ENCODE data around the gene C20orf202. TPM values are rescaled to one million over a fixed set of nuclear protein-coding genes. Genes with fewer than 3 reads are reported as not detected.

C20orf202 gene
- polyA plus RNA-seq, 1 of the 3 experiments (the other 2 are of a cell fraction): not detected

DNA sequence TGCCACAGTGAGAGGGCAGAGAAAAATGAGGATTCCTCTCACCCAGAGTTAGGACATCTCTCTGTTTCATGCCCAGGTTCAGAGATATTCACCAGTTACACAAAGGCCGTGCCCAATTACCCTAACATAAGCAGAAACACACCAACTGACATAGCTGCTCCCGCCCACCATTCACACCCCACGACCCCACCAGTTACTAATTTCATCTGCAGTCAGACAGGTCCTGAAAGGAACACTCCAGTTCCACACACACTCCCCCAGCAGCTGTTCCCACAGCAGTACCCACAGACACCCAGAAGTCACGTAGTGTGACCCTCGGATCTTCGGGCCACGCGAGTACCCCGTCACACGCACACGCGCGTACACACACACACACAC lies 19.0 kb upstream of the C20orf202 start (continued):
- no peak for TF ChIP-seq REST (IDR thresholded peaks at IDR 0.05; ENCODE audit: low read depth, low read length)

DNA sequence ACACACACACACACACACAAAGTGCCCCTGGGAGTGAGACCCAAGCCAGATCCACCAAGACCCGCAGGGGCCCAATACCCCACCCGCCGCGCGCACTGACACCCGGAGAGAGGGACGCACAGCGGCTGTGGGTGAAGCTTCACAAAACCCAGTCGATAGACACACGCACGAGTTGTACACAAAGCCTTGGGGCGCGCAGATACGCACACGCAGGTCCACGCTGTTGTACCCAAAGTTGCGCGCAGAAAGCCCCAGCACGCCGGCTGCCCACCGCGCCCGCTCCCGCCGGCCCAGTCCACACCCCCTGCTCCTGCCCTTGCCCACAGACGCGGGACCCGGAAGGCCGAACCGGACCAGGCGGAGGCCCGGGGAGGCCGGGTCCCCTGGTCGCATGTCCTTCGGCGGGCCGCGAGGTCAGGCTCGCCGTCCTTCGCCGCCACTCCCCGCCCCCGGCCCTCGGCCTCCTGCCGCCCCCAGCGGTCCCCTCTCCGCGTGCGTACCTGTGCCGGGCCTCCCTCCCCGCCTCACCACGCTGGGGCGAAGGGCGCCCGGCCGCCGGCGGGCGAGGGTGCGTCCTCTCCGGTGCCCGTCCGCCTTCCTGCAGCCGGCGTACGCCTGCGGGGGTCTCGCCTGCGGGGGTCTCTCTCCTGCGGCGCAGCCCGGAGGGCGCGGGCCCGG lies 18.5 kb upstream of the C20orf202 start, which contains the start of gene TMEM74B:
TMEM74B (minus strand) TSS at position 344 of the 678 bp plus-strand sequence. CDS start 1,180 bp downstream, outside the sequence.
- H3K4me3 ChIP-seq (ENCODE audit: low read depth in 2 of 2, low read length in 1 of 2): peak within 1 kb of the TSS; percentile 48 to 50; a peak in 3 of 4 replicates
- H3K9ac ChIP-seq: no peak within 1 kb of the TSS
- 36% methylated on average over 15 of the region's 76 CpGs for WGBS (ENCODE audit: low lambda C conversion rate)
- no peak for TF ChIP-seq USF1 (IDR thresholded peaks at IDR 0.05; ENCODE audit: borderline replicate concordance, low read depth)
- TF ChIP-seq, protein P1, sequence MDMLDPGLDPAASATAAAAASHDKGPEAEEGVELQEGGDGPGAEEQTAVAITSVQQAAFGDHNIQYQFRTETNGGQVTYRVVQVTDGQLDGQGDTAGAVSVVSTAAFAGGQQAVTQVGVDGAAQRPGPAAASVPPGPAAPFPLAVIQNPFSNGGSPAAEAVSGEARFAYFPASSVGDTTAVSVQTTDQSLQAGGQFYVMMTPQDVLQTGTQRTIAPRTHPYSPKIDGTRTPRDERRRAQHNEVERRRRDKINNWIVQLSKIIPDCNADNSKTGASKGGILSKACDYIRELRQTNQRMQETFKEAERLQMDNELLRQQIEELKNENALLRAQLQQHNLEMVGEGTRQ (IDR thresholded peaks at IDR 0.05; ENCODE audit: borderline replicate concordance, low read depth, low read length): no peak
- no peak for TF ChIP-seq YY1 (IDR thresholded peaks at IDR 0.05; ENCODE audit: low read depth)
- no peak for TF ChIP-seq CTCF (IDR thresholded peaks at IDR 0.05)
- TF ChIP-seq EP300 (IDR thresholded peaks at IDR 0.05; ENCODE audit: borderline replicate concordance in 1 of 2, low read depth in 1 of 2, low read length in 1 of 2): no peak
- TF ChIP-seq REST (IDR thresholded peaks at IDR 0.05; ENCODE audit: low read depth, low read length): no peak
- no peaks in the 10 kb centered on the region for H4K20me1 ChIP-seq (ENCODE audit: insufficient read depth)
- H3K79me2 ChIP-seq (ENCODE audit: insufficient read depth): no peaks in the 10 kb centered on the region
- DNase-seq: peak; percentile 79
- POLR2A ChIA-PET: interaction anchor here (1.6 kb wide), 1 partner anchor 11 kb away, joined by 3 read pairs; no protein-coding TSS in a partner anchor
- no peak within 1 kb of the TSS for H3K27ac ChIP-seq (ENCODE audit: low read depth in 2 of 2, low read length in 1 of 2)
- no peaks in the 10 kb centered on the region for H3K36me3 ChIP-seq (replicated peaks in 1 of 2; ENCODE audit: control insufficient read depth in 1 of 2, insufficient read depth in 2 of 2, low read length in 1 of 2)
- H3K4me1 ChIP-seq (ENCODE audit: control insufficient read depth in 1 of 2, insufficient read depth in 2 of 2, low read depth in 1 of 2, low read length in 1 of 2): peaks cover 0 to 3% of the 10 kb centered on the region in 2 experiments; a peak in 1 of 4 replicates
- no peak within 1 kb of the TSS for H2AFZ ChIP-seq (ENCODE audit: low read depth)
- no peaks in the 10 kb centered on the region for H3K9me2 ChIP-seq
- H3K9me3 ChIP-seq: no peaks in the 10 kb centered on the region
- peak within 1 kb of the TSS; percentile 74; the same call in 1 of the 2 replicates for H3K4me2 ChIP-seq
- CTCF ChIA-PET: interaction anchor here (0.6 to 4.9 kb wide), 16 partner anchors 8 to 366 kb away, joined by 3 to 33 read pairs (median 6); partner anchors contain the start of gene NSFL1C
- H3K27me3 ChIP-seq (ENCODE audit: insufficient read depth): no peaks in the 10 kb centered on the region
- H3F3A ChIP-seq (replicated peaks; ENCODE audit: insufficient read depth): no peaks in the 10 kb centered on the region

Measured in SK-N-SH (cell line).